Vagina (tissue), 2 donors: ENCODE data around the gene ITGAX.

Experiments
- POLR2AphosphoS5 ChIP-seq, 2 donors: sonication (generic); formaldehyde crosslinking; IDR thresholded peaks; one replicate each; pipeline ENCODE4 v1.9.0; 2017; ENCODE audit warnings: antibody characterized with exemption in 2 of 2, mild to moderate bottlenecking in 2 of 2, low read depth in 1 of 2; ENCODE audit not compliant: insufficient read depth in 1 of 2
- TF ChIP-seq, protein P1 (sequence below), 3 experiments: fragments of 450-650 bp in 2 of 3; fragments of 200-600 bp in 1 of 3; sonication (generic) in 1 of 3; IDR thresholded peaks; one replicate each; pipeline ENCODE4 v1.5.1; 2017 to 2019; ENCODE audit warnings: antibody characterized with exemption in 3 of 3, mild to moderate bottlenecking in 2 of 3, moderate library complexity in 2 of 3

DNA sequence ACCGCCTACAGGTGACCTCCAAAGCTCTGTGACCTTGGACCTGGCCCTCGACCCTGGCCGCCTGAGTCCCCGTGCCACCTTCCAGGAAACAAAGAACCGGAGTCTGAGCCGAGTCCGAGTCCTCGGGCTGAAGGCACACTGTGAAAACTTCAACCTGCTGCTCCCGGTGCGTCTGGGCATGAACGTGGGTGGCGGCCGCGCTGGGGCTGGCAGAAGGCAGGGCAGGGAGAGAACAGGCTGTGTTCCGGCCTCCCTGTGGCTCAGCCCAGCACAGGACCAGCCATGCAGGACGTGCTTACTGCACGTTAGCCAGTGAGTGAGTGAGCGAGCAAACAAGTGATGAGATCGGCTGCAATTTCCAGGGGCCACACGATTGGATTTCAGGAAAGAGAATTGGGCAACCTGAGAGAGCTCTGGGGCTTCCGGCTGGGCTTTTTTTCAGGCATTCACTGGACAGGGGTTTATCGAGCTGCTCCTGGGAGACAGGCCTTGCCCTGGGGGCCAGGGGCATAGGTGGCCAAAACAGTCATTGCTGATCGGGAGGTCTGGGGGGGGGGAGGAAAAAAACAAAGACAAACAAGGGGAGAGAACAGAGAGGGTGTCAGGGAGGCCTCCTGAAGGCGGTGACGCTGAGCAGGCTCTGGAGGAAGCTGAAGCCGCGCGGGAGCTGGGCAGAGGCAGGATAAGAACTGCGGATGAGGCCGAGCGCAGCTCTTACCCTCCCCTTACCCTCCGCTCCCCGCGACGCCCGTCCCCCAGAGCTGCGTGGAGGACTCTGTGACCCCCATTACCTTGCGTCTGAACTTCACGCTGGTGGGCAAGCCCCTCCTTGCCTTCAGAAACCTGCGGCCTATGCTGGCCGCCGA, 16.9 kb downstream of the ITGAX start:
- TF ChIP-seq, protein P1, sequence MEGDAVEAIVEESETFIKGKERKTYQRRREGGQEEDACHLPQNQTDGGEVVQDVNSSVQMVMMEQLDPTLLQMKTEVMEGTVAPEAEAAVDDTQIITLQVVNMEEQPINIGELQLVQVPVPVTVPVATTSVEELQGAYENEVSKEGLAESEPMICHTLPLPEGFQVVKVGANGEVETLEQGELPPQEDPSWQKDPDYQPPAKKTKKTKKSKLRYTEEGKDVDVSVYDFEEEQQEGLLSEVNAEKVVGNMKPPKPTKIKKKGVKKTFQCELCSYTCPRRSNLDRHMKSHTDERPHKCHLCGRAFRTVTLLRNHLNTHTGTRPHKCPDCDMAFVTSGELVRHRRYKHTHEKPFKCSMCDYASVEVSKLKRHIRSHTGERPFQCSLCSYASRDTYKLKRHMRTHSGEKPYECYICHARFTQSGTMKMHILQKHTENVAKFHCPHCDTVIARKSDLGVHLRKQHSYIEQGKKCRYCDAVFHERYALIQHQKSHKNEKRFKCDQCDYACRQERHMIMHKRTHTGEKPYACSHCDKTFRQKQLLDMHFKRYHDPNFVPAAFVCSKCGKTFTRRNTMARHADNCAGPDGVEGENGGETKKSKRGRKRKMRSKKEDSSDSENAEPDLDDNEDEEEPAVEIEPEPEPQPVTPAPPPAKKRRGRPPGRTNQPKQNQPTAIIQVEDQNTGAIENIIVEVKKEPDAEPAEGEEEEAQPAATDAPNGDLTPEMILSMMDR (IDR thresholded peaks at IDR 0.05): no peak
- TF ChIP-seq POLR2AphosphoS5 (IDR thresholded peaks at IDR 0.05; ENCODE audit: insufficient read depth in 1 of 2, low read depth in 1 of 2): no peak
